GM12873 (cell line): ENCODE measurements around the gene CNTNAP4.

Source experiments
- CTCF ChIP-seq: IDR thresholded peaks from 2 replicates; pipeline ENCODE4 v1.5.1; 2012; ENCODE audit warnings: low read depth, mild to moderate bottlenecking, moderate library complexity, low read length, control low read depth; ENCODE audit not compliant: insufficient read depth; ENCODE audit errors: missing control alignments

CNTNAP4 gene

GRCh38 chr16:76376988-76377387 lies 99.8 kb downstream of the CNTNAP4 start:
- TF ChIP-seq CTCF = no peak

GRCh38 chr16:76378020-76378419 lies 100.8 kb downstream of the CNTNAP4 start:
- no peak for TF ChIP-seq CTCF

GRCh38 chr16:76381096-76381495 lies 103.9 kb downstream of the CNTNAP4 start:
- no peak for TF ChIP-seq CTCF

- no peak for TF ChIP-seq CTCF
Observed at GRCh38 chr16:76385601-76386230, 108.5 kb downstream of the CNTNAP4 start.

- TF ChIP-seq CTCF = no peak
Observed at GRCh38 chr16:76386784-76387183, 109.6 kb downstream of the CNTNAP4 start.

- TF ChIP-seq CTCF = no peak
Observed at GRCh38 chr16:76387994-76388393, 110.8 kb downstream of the CNTNAP4 start.

GRCh38 chr16:76389126-76389525 lies 111.9 kb downstream of the CNTNAP4 start:
- no peak for TF ChIP-seq CTCF

- TF ChIP-seq CTCF = no peak
Observed at GRCh38 chr16:76390476-76390875, 113.3 kb downstream of the CNTNAP4 start.
